GM19452 (cell line): Measurements from ENCODE around the gene MIEN1.
"Not testable (repeated sequence)": the region's sequence is repeated elsewhere in the genome, so short reads cannot be mapped to it uniquely, and the experiment has no call there.

Source experiments
- ATAC-seq: cut with Tn5 transposase; IDR thresholded peaks from one replicate; pipeline ENCODE4 v1.9.1; 2021; ENCODE audit not compliant: unreplicated experiment

The MIEN1 gene

GRCh38 chr17:39719563-39720355, 10.6 kb downstream of the MIEN1 start:
- no peak for ATAC-seq

DNA sequence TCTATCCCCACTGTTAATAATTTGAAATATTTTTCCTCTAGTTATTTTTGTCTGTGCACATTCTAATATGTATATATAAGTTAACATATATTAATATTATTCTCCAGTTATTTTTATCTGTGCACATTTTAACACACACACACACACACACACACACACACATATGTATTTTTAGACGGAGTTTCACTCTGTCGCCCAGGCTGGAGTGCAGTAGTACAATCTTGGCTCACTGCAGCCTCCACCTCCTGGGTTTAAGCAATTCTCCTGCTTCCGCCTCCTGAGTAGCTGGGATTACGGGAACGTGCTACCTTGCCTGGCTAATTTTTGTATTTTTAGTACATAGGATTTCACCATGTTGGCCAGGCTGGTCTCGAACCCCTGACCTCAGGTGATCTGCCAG, 12.7 kb downstream of the MIEN1 start:
- ATAC-seq, result no peak

GRCh38 chr17:39716879-39717536, 13.3 kb downstream of the MIEN1 start:
- no peak for ATAC-seq

DNA sequence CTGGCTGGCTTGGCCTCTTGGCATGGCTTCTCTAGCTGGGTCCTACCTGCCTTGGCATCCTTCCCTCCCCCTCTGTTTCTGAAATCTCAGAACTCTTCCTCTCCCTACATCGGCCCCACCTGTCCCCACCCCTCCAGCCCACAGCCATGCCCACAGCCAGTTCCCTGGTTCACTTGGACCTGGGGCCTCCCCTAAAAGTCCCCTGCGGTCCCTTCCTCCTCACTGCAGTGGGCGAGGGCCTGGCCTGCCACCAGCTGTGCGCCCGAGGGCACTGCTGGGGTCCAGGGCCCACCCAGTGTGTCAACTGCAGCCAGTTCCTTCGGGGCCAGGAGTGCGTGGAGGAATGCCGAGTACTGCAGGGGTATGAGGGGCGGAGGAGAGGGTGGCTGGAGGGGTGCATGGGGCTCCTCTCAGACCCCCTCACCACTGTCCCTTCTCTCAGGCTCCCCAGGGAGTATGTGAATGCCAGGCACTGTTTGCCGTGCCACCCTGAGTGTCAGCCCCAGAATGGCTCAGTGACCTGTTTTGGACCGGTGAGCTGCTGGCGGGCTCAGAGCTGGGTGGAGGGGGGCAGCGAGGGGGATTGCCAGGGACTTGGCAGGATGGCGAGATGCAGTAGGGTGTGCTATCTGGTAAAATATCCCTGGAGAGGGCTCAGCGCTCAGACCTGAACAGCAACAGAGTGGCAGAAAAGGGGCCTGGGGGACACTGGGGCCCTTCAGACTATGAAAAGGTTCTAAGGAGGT, 14.1 kb downstream of the MIEN1 start:
- ATAC-seq, result no peak

DNA sequence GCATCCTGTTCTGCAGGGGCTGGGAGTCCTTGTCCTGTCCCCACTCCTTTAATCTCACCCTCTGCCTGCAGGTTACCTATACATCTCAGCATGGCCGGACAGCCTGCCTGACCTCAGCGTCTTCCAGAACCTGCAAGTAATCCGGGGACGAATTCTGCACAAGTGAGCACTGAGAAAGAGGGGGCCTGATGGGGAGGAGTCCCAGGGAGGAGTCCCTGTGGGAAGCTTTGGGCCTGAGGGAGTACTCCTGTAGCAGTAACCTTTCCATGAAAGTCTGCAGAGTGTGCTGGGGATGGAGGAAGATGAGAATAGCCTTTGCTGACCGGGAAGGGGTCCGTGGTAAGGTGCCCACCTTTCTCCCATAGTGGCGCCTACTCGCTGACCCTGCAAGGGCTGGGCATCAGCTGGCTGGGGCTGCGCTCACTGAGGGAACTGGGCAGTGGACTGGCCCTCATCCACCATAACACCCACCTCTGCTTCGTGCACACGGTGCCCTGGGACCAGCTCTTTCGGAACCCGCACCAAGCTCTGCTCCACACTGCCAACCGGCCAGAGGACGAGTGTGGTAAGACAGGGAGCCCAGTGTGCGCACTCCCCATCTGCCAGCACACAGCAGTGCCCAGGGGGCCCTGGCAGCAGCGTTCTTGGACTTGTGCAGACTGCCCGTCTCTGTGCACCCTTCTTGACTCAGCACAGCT, 14.8 kb downstream of the MIEN1 start:
- no peak for ATAC-seq

GRCh38 chr17:39714234-39714633, 16.1 kb downstream of the MIEN1 start:
- no peak for ATAC-seq

- ATAC-seq, result no peak
These were observed 18.5 kb downstream of the MIEN1 start for GRCh38 chr17:39711851-39712250.

DNA sequence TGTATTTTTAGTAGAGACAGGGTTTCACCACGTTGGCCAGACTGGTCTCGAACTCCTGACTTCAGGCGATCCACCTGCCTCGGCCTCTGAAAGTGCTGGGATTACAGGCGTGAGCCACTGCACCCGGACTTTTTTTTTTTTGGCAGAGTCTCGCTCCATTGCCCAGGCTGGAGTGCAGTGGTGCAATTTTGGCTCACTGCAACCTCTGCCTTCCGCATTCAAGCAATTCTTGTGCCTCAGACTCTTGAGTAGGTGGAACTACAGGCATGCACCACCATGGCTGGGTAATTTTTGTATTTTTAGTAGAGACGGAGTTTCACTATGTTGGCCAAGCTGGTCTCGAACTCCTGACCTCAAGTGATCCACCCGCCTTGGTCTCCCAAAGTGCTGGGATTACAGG, 19.3 kb downstream of the MIEN1 start:
- not testable (repeated sequence) for ATAC-seq

DNA sequence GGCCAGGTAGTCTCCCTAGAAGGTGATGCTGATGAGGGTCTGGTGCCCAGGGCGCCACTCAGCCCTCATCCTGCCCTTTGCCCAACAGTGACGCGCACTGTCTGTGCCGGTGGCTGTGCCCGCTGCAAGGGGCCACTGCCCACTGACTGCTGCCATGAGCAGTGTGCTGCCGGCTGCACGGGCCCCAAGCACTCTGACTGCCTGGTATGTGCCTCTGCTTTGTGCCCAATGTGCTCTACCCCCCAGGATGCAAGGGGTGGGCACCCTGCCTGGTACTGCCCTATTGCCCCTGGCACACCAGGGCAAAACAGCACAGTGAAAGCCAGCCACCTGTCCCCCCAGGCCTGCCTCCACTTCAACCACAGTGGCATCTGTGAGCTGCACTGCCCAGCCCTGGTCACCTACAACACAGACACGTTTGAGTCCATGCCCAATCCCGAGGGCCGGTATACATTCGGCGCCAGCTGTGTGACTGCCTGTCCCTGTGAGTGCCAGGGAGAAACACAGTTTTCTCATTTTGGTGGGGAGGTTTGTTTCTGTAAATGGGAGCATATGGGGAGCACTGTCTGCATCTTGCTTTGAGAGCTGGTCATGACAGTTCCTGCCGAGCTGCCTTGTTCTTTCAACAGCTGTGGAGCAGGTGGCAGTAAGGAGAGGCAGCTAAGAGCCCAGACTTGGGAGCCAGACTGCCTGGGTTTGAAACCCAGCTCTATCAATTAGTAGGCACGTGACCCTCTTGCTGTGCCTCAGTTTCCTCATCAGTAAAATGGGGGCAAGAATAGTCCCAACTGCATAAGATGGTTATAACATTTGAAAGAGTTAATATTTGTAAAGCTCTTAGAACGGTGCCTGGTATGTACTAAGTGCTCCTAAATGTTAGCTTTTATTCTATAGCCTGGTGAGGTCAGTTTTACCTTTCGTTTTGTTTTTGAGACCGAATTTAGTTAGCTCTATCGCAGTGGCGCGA, 20.1 kb downstream of the MIEN1 start:
- no peak for ATAC-seq

DNA sequence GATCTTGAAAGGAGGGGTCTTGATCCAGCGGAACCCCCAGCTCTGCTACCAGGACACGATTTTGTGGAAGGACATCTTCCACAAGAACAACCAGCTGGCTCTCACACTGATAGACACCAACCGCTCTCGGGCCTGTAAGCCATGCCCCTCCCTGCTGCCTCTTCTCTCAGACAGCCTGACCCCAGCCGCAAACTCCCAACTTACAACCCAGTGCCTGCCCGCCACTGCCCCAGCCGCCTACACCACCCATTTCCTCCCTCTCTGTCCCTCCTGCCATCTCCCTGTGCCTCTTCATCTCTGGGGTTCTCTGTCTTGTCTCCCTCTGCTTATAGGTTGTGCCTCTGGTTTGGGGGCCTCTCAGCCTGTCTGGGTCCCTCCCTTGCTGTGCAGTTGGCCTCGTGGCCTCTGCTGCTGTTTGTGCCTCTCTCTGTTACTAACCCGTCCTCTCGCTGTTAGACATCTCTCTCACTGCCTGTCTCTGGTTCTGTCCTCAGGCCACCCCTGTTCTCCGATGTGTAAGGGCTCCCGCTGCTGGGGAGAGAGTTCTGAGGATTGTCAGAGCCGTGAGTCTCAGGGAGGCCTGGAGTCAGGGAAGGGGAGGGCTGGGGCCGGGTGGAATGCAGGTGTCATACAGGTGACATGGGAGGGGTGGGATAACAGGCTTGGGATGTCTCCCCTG, 20.9 kb downstream of the MIEN1 start:
- no peak for ATAC-seq

GRCh38 chr17:39706921-39707337, 23.4 kb downstream of the MIEN1 start:
- ATAC-seq, result no peak

DNA sequence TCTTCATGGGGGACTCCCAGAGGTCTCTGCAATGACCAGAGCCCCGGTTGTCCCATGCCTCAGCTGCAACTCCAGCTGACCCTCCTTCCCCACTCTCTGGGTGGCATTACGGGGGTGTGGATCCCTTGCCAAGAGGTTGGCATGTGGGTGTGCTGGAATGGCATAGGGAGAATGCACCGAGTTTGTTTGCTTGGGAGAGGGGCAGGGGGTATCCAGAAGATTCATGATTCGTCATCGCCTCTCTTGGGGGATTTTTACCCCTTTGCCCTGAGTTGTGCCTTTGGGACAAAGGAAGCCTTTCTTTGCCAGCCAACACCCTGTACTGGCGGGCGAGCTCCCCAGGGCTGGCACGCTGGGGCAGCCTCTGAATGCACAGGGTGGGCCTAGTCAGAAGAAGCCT, 23.9 kb downstream of the MIEN1 start:
- ATAC-seq, result no peak

DNA sequence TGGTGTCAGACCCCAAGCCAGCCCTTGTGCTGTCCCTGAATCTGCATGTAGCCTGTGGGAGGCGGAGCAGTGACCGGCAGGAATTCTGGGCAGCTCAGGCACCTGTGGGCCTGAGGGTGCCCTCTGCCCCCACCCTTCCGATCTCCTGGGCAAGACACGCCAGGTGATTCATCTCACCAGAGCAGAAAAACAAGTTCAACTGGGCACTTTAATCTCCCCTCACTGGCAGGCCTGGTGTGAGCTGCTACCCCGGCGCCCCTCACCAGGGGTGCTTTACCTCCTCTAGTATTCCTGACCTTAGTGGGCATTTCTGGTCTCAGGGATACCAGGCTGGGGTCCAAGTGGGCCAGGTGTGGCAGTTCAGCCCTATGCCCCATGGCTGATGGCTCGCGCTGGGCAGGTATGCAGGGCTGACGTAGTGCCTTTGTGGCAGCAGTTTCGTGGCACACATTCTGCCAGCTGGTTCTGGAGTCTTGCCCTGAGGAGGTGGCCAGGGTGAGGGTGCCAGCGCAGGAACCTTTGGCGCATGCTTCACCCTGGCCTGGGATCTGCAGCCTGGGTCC, 24.5 kb downstream of the MIEN1 start:
- ATAC-seq, result no peak

- no peak for ATAC-seq
These were observed 25.3 kb downstream of the MIEN1 start for GRCh38 chr17:39704821-39705551.

DNA sequence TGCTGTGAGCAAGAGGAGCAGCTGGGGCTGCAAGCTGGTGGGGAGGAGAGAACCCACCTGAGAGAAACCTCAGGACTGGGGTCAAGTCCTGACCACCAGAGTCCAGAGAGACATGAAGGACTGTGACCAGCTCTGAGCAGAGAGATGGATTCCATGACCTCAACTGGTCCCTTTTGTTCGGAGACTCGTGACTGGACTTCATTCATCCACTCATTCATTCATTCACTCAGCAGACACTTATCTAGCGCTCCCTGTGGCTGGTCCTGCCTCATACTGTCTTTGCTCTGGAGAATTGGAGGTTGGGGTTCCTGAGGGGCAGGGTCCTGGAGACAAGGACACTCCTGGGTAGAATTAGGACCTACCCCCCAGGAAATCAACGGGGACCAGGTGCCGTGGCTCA, 26.4 kb downstream of the MIEN1 start:
- no peak for ATAC-seq

DNA sequence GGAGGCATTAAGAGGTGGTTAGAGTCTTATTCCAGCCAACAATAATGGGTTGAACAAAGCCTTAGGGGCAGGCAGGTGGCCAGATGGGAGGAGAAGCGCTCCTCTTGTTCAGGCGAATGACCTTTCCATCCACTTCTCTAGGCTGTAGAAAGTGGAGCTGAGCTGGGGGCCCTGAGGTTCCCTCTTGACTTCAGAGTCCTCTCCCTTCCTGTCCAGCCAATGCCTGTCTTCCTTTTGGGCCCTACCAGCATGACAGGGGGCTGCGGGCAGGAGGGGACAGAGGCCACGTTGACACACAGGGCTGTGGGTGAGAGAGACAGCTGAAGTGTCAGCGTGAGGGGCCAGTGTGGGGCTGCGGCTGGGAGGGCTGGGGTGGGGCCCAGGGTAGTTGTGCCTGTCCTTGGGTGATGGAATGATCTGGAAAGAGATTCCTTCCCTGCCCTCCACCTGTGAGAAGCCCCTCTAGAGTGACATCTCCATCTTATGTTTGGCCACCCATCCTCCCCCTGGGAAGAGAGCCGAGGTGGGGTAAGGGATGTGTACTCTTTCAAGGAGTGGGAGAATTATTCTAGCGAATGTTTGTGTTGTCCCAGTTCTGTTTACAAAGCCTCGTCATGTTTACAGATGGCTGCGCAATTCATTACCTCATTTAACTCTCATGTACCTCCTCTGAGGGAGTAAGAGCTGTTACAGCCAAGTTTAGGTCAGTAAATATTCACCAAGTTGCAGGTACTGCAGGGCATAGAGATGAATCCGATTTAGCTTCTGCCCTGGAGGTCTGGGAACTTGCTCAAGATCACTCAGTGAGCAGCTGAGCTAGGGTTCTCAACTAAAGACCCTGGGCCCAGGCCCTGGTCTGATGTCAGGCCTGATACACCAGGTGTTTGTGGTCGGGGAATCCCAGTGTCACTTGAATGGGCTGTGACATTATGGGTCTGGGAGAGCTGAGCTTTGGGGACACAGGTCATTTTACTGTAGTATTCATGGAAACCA, 27.1 kb downstream of the MIEN1 start:
- ATAC-seq, result no peak

DNA sequence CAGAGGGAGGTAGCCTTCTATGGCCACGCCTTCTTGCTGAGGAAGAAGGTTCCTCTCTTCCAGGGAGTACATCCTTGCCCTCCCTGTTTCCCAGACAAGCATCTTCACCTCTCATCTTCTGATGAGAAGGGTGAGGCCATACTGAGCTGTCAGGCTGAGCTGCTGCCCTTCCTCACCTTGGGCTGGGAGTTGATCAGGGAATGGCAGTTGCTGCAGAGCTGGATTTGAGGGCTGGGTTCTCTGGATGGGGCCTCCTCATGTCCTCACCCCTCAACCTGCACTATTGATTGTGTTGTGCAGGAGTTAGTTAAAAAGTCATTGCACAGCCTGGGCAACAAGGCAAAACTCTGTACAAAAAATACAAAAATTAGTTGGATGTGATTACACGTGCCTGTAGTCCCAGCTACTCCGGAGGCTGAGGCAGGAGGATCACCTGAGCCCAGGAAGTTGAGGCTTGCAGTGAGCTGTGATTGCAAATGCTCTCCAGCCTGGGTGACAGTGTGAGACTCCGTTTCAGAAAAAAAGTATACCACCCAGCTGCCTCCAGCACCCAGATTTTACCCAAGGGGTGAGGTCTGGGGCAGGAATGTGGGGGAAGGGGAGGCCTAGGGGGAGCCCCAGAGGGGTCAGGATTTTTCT, 28.4 kb downstream of the MIEN1 start:
- no peak for ATAC-seq
